Dedifferentiated amniotic fluid mesenchymal stem cell (primary cell): Measurements from ENCODE around the gene NRP1.

Source experiments
- DNase-seq: peaks from one replicate; pipeline ENCODE4 v3.0.0-alpha.2; 2016; ENCODE audit errors: extremely low spot score

Gene NRP1

DNA sequence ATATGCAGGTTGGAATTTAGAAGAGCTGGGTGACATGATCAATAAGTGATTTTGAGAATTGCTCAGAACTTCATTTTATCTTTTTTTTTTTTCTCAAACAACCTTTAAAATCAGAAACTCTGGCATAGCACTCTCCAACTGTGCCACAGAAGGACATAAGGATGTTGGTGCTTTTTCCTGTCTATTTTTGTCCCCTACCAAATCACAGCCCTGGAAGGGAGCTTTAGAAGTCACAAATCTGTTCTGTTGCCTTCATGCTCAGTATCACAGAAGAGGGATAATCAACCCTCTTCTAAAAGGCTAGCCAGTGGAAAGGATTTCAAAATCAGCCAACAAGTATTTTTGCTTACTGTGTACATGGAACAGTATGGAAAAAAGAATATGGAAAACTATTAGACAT, 14.8 kb upstream of the NRP1 start:
- no peak for DNase-seq

DNA sequence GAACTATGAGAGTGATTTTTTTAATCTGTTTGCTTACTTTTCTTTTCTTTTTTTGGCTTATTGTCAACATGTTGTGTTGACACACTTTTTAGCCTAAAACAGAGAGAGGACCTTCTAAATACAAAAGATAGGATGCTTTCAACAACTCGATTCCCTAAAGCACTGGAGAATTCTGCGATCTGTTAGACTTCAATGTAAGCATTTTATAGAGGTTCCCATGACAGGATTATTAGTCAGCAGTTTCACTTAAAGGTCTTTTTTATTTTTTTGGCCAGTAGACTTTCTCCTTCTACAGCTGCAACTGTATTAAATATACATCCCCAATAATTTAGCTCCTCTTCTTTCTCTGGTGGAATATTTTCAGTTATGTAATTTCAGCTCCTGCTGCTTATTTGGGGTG, 12.7 kb upstream of the NRP1 start:
- DNase-seq, result no peak

DNA sequence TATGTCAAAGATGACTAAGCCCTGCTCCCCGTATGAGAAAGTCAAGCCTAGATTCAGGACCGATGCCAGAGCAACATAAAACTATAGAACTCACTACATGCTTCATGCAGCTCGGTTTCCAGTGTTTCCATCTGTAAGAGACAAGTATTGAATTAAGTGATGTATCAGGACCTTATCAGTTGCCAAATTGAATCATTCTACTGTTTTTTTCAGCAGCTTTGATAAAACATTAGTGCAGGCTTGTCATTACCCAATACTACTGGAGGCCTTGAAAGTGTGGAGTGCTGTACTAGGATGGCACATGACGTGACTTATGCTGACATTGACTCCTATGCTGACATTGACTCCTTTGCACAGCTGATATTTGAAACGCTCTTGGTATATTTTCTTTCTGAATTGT, 10.8 kb upstream of the NRP1 start:
- DNase-seq, result no peak

DNA sequence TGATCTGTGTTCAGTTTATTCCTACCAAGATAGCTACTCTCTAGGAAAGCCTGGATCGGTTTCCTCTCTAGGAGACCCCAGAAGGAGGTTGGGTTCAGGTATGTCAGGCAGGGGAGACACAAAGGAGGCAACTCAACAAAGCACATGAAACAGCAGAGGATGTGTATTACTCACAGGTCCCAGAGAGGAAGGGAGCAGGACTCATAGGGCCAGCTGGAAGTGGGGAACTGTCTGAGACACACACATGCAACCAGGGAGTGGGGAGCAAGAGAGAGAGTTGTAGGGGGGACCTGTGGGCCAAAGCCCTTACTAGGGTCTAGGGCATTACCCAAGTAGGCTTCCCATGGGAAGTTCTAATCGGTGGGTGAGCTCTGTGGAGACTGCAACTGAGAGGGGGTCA, 10.2 kb upstream of the NRP1 start:
- DNase-seq, result no peak

DNA sequence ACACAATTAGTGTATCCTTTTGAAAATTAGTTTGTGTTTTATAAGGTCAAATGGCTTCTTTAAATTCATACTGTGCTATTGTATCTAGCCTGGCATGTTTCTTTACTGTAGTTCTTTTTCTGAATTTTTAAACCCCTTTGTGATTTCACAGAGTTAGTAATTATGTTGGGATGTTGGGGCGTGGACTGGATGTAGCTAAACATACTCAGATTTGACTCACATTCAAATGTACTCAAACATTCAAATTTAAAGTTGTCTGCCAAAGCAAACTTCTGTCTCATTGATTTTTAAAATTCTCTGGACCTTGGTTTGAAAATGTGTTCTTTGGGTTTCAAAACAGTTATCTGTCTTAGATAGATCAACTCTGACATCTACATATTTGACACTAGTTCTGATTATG, 7.2 kb upstream of the NRP1 start:
- peak; percentile 49 for DNase-seq

DNA sequence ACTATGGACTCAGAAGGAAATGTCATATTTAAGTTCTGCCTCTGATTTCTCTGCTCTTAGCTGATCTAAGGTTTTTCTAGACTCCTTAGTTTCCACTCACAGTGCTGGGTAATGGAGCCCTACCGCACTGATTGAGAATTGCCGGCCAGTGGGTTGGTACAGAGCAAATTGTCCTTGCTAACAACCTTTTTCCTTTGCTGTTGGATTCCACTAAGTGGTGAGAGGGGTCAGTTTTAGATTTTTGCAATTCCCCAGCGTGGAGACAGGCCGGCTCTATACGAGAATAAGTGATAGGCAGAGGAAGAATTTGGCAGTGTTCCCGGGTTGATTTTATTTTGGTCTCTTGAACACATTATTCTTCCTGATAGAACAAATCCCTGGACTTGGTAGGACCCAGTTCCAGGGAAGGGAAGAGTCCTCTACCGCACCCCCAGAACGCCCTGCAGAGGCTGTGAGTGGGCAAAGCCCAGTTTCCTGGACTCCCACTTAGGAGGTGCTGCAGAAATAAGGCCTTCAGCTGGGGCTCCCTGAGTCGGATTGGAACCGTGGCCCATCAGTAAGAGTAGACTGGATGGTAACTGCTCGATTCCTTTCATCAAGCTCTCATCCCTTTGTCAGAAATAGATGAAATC, 3.0 kb upstream of the NRP1 start:
- DNase-seq, result peak; percentile 64

DNA sequence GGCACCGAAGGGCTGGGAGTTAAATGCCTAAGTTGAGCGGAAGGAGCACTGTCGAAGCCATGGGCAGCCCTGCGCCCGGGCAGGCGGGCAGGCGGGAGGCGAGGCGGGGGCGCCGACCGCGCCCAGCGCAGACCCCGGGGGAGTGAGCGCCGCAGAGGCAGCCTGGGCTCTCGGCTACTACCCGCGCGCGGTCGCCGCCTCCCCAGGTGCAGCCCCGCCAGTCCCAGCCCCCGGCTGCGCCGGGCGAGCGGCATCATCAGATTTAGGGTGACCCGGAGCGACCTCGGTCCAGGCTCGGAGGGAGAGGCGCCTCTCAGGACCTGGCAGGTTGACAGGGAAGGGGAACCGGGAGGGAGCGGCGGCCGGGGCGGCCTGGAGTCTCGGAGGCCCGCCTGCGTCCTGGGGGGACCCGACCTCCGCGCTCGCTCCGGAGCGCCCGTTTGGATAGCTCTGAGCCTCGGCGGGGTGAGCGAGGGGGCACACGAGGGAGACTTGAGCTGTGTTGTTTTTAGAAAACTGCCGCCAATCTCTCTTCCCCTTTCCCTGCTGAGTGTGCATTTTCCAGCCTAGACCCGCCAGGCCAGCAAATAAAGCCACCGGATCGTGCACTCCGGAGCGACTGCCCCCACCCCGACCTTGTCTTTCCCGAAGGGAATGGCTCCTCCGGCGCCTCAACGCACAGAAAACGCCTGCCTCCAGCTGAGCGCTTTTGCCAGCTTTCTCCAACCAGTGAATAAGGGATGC, 2.3 kb upstream of the NRP1 start:
- no peak for DNase-seq

DNA sequence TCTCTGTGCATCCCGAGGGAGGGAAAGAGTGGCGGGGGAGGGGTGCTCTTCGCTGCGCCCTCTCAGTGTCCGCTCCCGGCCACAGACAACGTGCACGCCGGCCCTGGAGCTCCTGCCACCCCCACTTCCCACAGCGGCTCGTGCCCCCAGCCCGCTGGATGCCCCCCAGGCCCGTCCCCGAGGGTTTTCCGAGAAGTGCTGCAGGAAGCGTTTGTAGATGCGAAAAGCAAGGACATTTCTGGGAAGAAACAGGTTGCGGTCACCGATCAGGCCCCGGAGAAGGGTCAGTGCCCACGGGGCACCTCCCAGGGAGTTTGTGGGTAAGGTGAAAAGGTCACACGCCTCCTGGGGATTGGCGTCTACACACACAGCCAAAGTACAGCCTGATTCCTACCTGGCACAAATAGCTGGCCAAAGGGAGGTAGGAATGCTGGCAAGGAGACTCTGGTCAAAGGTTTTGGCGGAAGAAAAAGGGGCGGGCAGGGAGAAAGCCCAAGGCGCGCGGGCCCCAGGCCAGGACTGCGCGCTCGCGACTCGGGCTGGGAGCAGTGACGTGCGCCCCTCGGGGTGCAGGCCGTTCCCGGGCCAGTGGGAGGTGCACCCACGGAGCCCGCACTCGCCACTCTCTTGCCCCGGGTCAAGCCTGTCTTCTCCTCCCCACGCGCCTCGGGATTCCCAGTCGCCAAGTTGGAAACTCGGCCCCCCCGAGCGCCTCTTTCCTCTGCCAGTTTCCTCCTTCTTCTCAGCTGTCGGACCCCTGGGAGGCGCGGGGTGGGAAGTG, 1.5 kb upstream of the NRP1 start:
- DNase-seq, result no peak

DNA sequence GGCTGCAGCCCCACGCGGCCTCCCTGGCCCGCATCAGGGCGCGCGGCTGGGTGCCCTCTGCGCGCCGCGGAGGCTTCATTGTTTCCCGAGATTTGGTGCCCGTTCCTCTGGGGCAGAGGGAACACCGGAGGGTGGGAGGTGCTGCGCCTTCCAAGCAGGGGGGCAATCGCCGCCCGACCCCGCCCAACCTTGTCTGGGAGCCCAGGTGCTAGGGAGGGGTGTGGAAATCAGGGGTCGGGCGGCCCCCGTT, 1.0 kb upstream of the NRP1 start:
- DNase-seq, result no peak

DNA sequence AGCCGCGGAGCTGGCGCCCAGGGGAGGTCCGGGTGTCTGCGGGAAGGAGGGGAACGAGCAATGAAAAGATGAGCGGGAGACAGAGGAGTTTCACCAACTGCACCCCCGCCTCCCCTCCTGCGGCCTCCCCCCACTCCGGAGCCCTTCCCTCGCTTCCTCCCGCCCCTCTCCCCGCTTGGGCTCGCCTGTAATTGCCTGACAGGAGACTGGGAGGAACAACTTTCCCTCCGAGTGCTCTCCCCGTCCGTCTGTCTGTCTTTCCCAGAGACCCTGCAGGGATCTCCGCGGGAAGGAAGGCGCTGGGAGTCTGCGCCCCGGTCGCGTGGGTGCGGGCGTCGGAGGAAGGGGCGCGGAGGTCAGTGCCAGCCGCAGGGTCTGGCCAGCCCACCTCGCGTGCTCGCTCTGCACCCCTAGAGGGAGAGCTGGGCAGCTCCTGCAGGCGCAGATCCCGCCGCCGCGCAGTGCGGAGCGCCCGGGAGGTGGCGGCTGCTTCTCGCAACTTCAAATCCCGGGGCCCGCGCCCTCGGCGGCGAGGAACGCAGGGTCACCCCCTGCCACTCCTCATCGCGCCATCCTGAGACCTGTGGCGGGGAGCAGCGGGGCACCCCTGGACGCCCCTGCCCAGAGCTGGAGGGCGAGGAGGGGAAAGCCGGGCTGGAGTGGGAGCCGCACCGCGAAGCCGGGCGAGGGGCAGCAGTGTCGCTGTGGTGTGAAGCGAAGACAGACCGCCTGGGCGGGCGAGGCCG, 511 bp upstream of the NRP1 start:
- peak; percentile 84 for DNase-seq

DNA sequence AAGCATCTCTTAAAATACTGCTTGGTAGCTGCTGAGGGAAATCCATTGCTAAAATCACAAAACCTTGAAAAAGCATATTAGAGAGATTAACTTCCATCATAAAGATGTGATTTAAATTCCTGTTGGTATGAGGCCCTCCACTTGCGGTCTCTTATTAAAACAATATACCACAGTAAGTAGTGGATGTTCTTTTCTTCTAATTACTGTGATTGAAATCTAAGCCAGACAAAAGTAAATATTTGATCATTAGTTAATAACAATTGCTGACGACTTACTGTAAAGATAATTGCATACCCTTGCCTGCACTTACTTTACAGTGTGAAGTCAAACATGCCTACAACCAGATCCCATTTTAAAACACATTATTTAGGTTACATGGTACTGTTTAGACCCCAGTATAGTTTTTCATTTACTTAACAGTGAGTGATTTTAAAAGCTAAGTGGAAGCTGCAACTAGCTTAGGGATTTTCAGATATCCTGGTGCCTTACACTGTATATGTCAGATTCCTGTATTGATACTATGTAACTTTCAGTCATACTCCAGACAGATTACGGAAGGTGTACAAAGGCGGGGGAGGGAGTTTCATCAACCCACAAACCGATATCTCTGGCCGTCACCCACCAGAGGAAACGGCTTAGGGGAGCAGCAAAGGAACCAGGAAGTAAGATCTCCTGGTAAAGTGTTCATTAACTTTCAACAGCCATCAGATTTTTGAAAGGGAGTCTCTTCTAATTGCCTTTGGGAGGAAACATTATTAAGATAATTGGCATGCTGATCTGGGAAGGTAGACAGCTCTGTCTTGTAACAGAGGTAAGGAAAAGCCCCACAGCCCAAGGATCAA, 986 bp downstream of the NRP1 start:
- DNase-seq, result no peak

DNA sequence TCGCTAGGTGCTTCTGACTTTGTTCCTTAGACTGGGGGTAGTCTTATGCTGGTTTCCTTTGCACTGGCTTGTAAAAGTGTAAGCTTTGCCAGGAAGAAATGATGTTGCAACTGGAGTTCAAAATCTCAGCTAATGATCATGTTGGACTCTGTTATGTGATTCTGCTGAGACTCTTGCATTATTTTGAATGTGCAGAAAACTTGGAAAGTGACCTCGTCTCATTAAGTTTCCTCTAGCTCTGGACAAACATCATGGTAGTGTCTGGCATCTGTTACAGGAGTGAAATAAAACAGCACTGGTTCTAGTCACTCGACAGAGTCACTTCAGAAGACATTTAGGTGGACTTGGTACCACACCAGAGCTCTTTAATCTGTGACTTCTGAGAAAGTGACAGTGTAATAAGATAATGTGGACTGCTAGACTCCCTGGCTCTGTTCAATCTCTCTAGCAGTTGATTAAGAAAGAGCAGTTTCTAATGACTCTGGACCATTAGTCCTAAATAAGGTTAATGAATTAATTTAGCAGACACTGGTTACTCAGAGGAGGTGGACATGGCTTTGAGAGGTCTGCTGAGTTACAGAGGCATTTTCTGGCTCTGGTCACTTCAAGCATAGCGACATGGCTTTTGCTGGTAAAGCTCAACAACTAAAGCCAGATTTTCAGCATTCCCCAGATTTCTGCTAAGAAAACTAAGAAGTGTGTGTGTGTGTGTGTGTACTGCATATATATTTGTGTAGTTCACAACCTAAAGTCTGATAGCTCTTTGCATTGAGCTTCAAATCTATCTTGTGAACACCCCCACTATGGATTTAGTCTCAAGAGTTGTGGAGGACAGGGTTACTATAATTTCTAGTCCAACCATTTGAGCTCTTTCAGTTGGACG, 2.0 kb downstream of the NRP1 start:
- DNase-seq, result peak; percentile 31

DNA sequence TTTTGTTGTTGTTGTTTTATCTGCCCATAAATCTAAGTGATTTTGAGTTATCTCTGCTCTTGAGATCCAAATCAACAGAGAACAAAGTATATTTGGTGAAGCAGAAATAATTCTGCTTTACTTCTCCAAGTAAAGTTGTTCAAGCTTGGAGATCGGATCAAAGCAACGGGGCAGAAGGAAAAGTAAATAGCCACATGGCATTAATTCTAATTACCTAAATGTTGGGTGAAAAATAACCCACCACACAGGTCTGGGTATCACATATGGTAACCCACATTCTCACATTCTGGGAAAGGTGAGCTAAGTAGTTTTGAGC, 3.1 kb downstream of the NRP1 start:
- no peak for DNase-seq

DNA sequence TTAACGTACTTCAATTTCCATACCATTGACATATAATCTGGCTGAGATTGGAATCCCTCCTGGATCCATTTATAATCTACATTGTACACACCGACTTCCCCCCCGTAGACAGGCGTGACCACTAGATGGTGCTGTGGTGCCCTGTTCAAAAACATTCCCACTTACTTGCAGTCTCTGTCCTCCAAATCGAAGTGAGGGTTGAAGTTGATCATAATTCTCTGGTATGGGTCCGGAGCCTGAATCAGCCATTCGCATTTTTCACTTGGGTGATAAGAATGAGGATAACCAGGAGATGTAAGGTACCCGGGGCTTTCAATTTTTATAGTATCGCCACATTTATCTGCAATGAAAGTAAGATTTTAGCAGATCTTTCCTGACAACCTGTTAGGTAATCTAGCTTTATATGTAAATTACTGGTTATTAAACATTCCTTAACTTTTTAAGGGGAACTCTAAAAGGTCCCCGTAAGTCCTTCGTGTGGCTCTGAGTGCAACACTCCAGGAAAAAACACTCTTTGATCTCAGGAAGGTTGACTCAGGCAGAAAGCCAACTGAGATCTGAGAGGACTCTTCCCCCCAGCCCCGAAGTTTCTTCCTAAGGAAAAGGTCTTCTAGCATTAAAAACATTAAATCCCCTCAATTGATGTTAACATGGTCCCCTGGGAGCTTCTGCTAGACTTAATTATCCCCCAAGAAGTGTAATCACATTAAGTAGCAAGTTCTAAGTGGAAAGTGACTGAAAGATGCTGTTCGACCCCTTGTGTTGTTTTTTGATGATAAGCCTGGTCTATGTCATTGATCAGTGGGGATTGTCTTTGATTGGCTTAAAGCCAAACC, 3.7 kb downstream of the NRP1 start:
- DNase-seq, result peak; percentile 81

DNA sequence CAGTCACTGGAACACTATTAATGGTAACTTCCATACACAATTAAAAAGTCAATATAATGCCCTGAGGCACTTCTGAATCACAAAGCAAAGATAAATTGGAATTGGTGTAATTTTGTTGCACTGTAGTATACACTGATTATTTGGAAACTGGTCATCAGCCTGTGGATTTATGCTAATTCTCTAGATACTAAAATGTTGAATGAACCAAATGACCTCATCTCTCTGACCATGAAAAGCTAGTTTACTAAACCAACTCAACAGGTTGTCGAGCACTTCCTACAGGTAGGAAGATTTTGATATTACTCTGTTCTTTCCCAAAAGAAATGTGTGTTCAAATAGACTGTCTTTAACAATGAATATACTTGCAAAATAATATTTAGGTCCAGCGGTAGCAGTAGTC, 5.3 kb downstream of the NRP1 start:
- no peak for DNase-seq

DNA sequence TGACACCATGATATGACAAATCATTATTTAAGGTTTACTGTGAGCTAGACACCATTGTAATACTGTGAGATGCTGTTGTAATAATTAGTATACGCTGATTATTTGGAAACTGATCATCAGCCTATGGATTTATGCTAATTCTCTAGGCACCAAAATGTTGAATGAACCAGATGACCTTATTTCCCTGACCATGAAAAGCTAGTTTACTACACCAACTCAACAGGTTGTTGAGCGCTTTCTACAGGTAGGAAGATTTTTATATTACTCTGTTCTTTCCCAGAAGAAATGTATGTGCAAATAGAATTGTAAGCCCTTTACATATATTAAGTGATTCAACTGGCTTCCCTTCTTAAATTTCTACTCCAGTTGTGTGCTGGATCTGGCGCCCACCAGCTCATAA, 6.2 kb downstream of the NRP1 start:
- no peak for DNase-seq

DNA sequence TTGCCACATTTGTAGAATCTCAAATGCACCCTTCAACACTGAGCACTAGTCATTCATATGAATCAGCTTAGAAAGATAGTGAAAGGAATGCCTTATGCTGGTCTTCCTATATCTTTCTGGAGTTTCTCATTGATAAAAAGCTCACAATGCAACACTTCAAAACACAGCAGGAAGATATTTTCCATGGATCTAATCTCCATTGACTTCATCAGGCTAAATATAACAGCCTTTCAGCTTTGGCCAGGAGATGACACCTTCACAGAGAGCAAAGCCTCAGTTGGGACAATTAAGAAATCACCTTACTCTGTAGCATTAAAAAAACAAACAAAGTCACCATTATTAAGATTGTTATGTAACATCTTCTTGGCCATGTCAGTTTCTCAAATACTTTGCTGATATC, 6.7 kb downstream of the NRP1 start:
- DNase-seq, result no peak

DNA sequence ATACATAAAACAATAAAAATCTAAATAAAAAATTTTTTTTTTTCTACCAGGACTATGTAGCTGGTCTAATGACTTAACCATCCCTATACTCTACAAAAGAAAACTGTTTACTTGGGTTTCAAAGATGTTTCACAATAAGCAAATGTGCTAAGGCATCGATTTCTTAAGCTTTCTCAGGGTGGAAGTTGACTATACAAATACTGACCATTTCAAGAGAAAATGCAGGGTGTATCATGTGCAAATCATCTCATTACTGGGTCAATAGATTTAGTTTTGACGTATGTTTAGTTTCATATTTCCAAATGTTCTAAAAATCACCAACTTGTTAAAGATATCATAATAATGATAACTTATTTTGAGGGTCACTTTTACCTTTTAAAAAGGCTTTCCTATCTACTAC, 7.5 kb downstream of the NRP1 start:
- DNase-seq, result no peak

DNA sequence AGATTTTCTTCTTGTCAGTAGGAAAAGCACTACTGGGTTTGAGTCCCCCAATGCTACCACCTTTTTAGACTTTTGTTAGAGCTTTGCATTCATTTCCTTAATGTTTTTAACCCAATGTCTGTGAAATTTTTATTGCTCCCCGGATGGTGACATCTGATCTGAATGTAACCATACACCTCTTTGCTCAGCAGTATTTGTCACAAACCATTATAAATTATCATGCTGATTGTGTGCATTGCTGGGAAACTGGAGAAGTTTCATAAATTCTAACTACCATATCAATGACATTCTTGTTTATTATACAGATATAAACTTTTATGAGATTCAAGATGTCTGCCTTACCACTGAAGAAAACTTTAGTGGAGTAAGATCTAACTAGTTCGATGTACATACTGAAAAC, 8.5 kb downstream of the NRP1 start:
- DNase-seq, result no peak

DNA sequence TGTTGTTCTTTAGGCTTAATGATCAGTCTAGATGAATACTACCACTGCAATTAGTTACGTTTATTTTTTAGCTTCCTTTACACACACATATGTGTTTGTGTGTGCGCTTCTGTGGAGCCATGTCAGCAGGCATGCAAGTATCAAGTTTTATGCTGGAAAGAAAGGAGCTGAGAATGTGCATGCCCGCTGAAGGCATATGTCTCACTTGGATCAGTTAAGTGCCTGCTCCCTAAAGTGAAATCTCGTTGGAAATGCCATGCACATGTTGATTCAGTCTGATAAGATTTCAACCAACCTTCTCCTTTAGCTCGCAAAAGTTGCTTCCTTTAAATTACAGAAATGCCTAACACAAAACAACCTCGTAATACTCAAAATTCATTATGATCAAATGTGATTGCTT, 10.7 kb downstream of the NRP1 start:
- no peak for DNase-seq
